OCI-LY7 (cell line): ENCODE measurements around the gene OR56A1. TPM values are rescaled to one million over a fixed set of nuclear protein-coding genes. Genes with fewer than 3 reads are reported as not detected.

Experiments used
- BruUV-seq: library from RNA; stranded (reverse); fragments of 400-500 nt; replicated peaks from 2 replicates; lab custom pipeline; 2021; lab: Mats Ljungman, UMichigan
- CTCF ChIA-PET: fragments of 300-600 bp; sonication (Branson Sonifier 250); formaldehyde crosslinking; loops from one replicate; lab custom pipeline; 2022; ENCODE audit warnings: antibody characterized with exemption; ENCODE audit not compliant: unreplicated experiment; lab: Charles Lee
- POLR2A ChIA-PET: fragments of 300-600 bp; sonication (Branson Sonifier 250); formaldehyde crosslinking; loops from one replicate; lab custom pipeline; 2022; ENCODE audit warnings: antibody characterized with exemption; lab: Charles Lee
- DNase-seq: peaks from one replicate; pipeline ENCODE4 v3.0.0-alpha.2; 2015; ENCODE audit warnings: low spot score
- H2AFZ ChIP-seq: fragments of 200-600 bp; sonication (generic), shearing (Covaris generic); 2 replicates; pipeline ENCODE4 v1.6.1; 2014; ENCODE audit warnings: mild to moderate bottlenecking, antibody characterized with exemption, low read length, moderate library complexity
- H3K27ac ChIP-seq: fragments of 200-600 bp; sonication (generic); 2 replicates; pipeline ENCODE4 v1.5.1; 2014; ENCODE audit warnings: mixed run types, low read depth, mild to moderate bottlenecking, moderate library complexity, low read length, inconsistent platforms; ENCODE audit not compliant: poor library complexity, severe bottlenecking
- H3K36me3 ChIP-seq: fragments of 200-600 bp; sonication (generic); 2 replicates; pipeline ENCODE4 v1.6.1; 2014; ENCODE audit warnings: mild to moderate bottlenecking, antibody characterized with exemption, low read length, moderate library complexity, mixed read lengths; ENCODE audit not compliant: insufficient read depth
- H3K4me1 ChIP-seq: fragments of 200-600 bp; sonication (generic); 2 replicates; pipeline ENCODE4 v1.5.1; 2014; ENCODE audit warnings: mild to moderate bottlenecking, low read length; ENCODE audit not compliant: insufficient read depth, poor library complexity, severe bottlenecking
- H3K4me2 ChIP-seq: fragments of 200-600 bp; sonication (generic); 2 replicates; pipeline ENCODE4 v1.6.1; 2014; ENCODE audit warnings: mild to moderate bottlenecking, low read length
- H3K4me3 ChIP-seq: fragments of 200-600 bp; sonication (generic); 2 replicates; pipeline ENCODE4 v1.5.1; 2014; ENCODE audit warnings: mild to moderate bottlenecking, low read depth, low read length; ENCODE audit not compliant: poor library complexity, severe bottlenecking
- H3K79me2 ChIP-seq: fragments of 200-600 bp; sonication (generic); 2 replicates; pipeline ENCODE4 v1.6.1; 2016; ENCODE audit warnings: low read depth, mild to moderate bottlenecking, low read length, moderate library complexity, mixed read lengths; ENCODE audit not compliant: insufficient read depth
- H3K9me2 ChIP-seq: fragments of 200-600 bp; sonication (generic); 2 replicates; pipeline ENCODE4 v1.6.1; 2016; ENCODE audit warnings: mild to moderate bottlenecking, low read length, mixed read lengths; ENCODE audit not compliant: insufficient read depth
- H3K9me3 ChIP-seq: fragments of 200-600 bp; sonication (generic); 2 replicates; pipeline ENCODE4 v1.6.1; 2014; ENCODE audit warnings: mild to moderate bottlenecking, mixed run types, low read length, mixed read lengths
- H4K20me1 ChIP-seq: fragments of 200-600 bp; sonication (generic); 2 replicates; pipeline ENCODE4 v1.6.1; 2014; ENCODE audit warnings: mild to moderate bottlenecking, antibody characterized with exemption, low read length, moderate library complexity, mixed read lengths; ENCODE audit not compliant: insufficient read depth
- CTCF ChIP-seq: fragments of 200-600 bp; sonication (generic); conservative IDR thresholded peaks from 2 replicates; pipeline ENCODE4 v1.5.1; 2014; ENCODE audit warnings: mild to moderate bottlenecking, antibody characterized with exemption, low read length, moderate library complexity, mixed read lengths
- EZH2phosphoT487 ChIP-seq: fragments of 200-600 bp; sonication (generic); IDR thresholded peaks from 2 replicates; pipeline ENCODE4 v1.6.1; 2018; ENCODE audit warnings: low read depth, borderline replicate concordance, mild to moderate bottlenecking, mixed run types, antibody characterized with exemption, low read length, moderate library complexity, mixed read lengths
- intact Hi-C: fragments of 100-400 bp; cut with micrococcal nuclease; formaldehyde crosslinking; loops from one replicate; pipeline ENCODE4 v1.10.0; 2022; ENCODE audit not compliant: unreplicated experiment
- total RNA-seq, 2 experiments: library from RNA; depleted of rRNA in 1 of 2; stranded (reverse); fragments of >200 nt in 1 of 2; shearing (Covaris generic) in 1 of 2; gene quantifications; 2 replicates each; pipeline ENCODE4 v1.2.3, GENCODE V29; 2014 to 2022

Gene OR56A1
- total RNA-seq, 2 experiments from 2014 or later: not detected

- no peaks in the 10 kb centered on the region for H3K9me2 ChIP-seq
- H2AFZ ChIP-seq: no peak overlapping the region
- ChIA-PET POLR2A (interaction anchor here (1.0 kb wide), 1 partner anchor 387 kb away, joined by 3 read pairs; no protein-coding TSS in a partner anchor), CTCF (no interaction called here)
- no peak for DNase-seq
- no peaks in the 10 kb centered on the region for H3K4me1 ChIP-seq
- no peaks in the 10 kb centered on the region for H3K9me3 ChIP-seq
- no peak for TF ChIP-seq EZH2phosphoT487
- TF ChIP-seq CTCF: no peak
- intact Hi-C loops: loop anchor here (1.0 kb wide), 1 partner anchor 361 kb away; no protein-coding TSS in a partner anchor
- no peaks in the 10 kb centered on the region for H3K36me3 ChIP-seq
- no peak overlapping the region for H3K27ac ChIP-seq
- BruUV-seq: no TSS peak
- H3K79me2 ChIP-seq: no peaks in the 10 kb centered on the region
- no peaks in the 10 kb centered on the region for H4K20me1 ChIP-seq
- no peak overlapping the region for H3K4me2 ChIP-seq
- no peak overlapping the region for H3K4me3 ChIP-seq
Measured at GRCh38 chr11:5992150-5992549, 38.4 kb downstream of the OR56A1 start.

- BruUV-seq: no TSS peak
- Histone ChIP-seq H3K79me2 (no peaks in the 10 kb centered on the region), H3K4me3 (no peak overlapping the region), H3K4me2 (no peak overlapping the region), H3K9me2 (no peaks in the 10 kb centered on the region), H3K27ac (no peak overlapping the region), H3K4me1 (no peaks in the 10 kb centered on the region), H3K36me3 (no peaks in the 10 kb centered on the region), H3K9me3 (no peaks in the 10 kb centered on the region), H2AFZ (no peak overlapping the region), H4K20me1 (no peaks in the 10 kb centered on the region)
- CTCF ChIA-PET: no interaction called here
- no peak for TF ChIP-seq EZH2phosphoT487
- no peak for TF ChIP-seq CTCF
- POLR2A ChIA-PET: no interaction called here
- intact Hi-C loops: no loop called here
- DNase-seq: no peak
Measured at GRCh38 chr11:5989203-5989602, 41.4 kb downstream of the OR56A1 start.

- TF ChIP-seq EZH2phosphoT487 (no peak), CTCF (no peak)
- no peak within 1 kb of the TSS for H3K4me3 ChIP-seq
- ChIA-PET POLR2A (no interaction called here), CTCF (no interaction called here)
- intact Hi-C loops: no loop called here
- no peaks in the 10 kb centered on the region for H3K79me2 ChIP-seq
- no peaks in the 10 kb centered on the region for H3K4me1 ChIP-seq
- no peaks in the 10 kb centered on the region for H3K36me3 ChIP-seq
- H3K27ac ChIP-seq: no peak within 1 kb of the TSS
- no peak for DNase-seq
- no peaks in the 10 kb centered on the region for H3K9me2 ChIP-seq
- H3K9me3 ChIP-seq: no peaks in the 10 kb centered on the region
- no peak within 1 kb of the TSS for H2AFZ ChIP-seq
- H4K20me1 ChIP-seq: no peaks in the 10 kb centered on the region
- BruUV-seq: no TSS peak
- H3K4me2 ChIP-seq: no peak within 1 kb of the TSS
Measured at GRCh38 chr11:5986885-5987284, 43.7 kb downstream of the OR56A1 start, which contains the start of gene OR52L1. OR52L1 (minus strand) TSS chr11:5986985; CDS start chr11:5986930, 55 bp downstream.
